HCEC 1CT (cell line): ENCODE data around the gene LRIG2.
"Not testable (repeated sequence)": the region's sequence is repeated elsewhere in the genome, so short reads cannot be mapped to it uniquely, and the experiment has no call there.

Source experiments
- DNase-seq: peaks from one replicate; pipeline ENCODE4 v3.0.0-alpha.2; 2017

LRIG2 gene

GRCh38 chr1:113128116-113128515, 55.1 kb downstream of the LRIG2 start:
- no peak for DNase-seq

- no peak for DNase-seq
These were observed 56.7 kb downstream of the LRIG2 start for GRCh38 chr1:113129529-113130185.

GRCh38 chr1:113133038-113133437, 60.0 kb downstream of the LRIG2 start:
- DNase-seq = no peak

GRCh38 chr1:113133759-113134158, 60.8 kb downstream of the LRIG2 start:
- DNase-seq = no peak

GRCh38 chr1:113135460-113135859, 62.5 kb downstream of the LRIG2 start:
- DNase-seq = no peak

- no peak for DNase-seq
These were observed 63.5 kb downstream of the LRIG2 start for GRCh38 chr1:113136476-113136875.

GRCh38 chr1:113137563-113137962, 64.6 kb downstream of the LRIG2 start:
- no peak for DNase-seq

GRCh38 chr1:113138778-113139177, 65.8 kb downstream of the LRIG2 start:
- DNase-seq = no peak

- no peak for DNase-seq
These were observed 67.2 kb downstream of the LRIG2 start for GRCh38 chr1:113140176-113140575.

GRCh38 chr1:113140588-113141446, 67.8 kb downstream of the LRIG2 start:
- peak; percentile 65 for DNase-seq

- peak; percentile 62 for DNase-seq
These were observed 68.9 kb downstream of the LRIG2 start for GRCh38 chr1:113141650-113142473.

GRCh38 chr1:113142791-113143190, 69.8 kb downstream of the LRIG2 start:
- no peak for DNase-seq

- DNase-seq = no peak
These were observed 73.5 kb downstream of the LRIG2 start for GRCh38 chr1:113146242-113147072.

- DNase-seq = no peak
These were observed 74.2 kb downstream of the LRIG2 start for GRCh38 chr1:113147073-113147625.

- no peak for DNase-seq
These were observed 74.8 kb downstream of the LRIG2 start for GRCh38 chr1:113147826-113148225.

GRCh38 chr1:113150494-113150893, 77.5 kb downstream of the LRIG2 start:
- not testable (repeated sequence) for DNase-seq

- DNase-seq = peak; percentile 16
These were observed 80.3 kb downstream of the LRIG2 start for GRCh38 chr1:113153116-113153803.

GRCh38 chr1:113156368-113156767, 83.4 kb downstream of the LRIG2 start:
- DNase-seq = no peak

GRCh38 chr1:113158743-113159142, 85.7 kb downstream of the LRIG2 start:
- DNase-seq = not testable (repeated sequence)

GRCh38 chr1:113166473-113166872, 93.5 kb downstream of the LRIG2 start:
- DNase-seq = no peak

- no peak for DNase-seq
These were observed 95.9 kb downstream of the LRIG2 start for GRCh38 chr1:113168946-113169345.

- no peak for DNase-seq
These were observed 96.6 kb downstream of the LRIG2 start for GRCh38 chr1:113169591-113169990.
